Endothelial cell of umbilical vein (primary cell): ENCODE results near the gene SCML2. TPM values are rescaled to one million over a fixed set of nuclear protein-coding genes. Genes with fewer than 3 reads are reported as not detected.

Experiments
- BruUV-seq: library from RNA; stranded (reverse); fragments of 400-500 nt; replicated peaks from 2 replicates; lab custom pipeline; 2021; lab: Mats Ljungman, UMichigan
- CTCF ChIA-PET: fragments of 300-600, 350-600 bp; sonication (Branson Sonifier 250); formaldehyde crosslinking; loops from one replicate; lab custom pipeline; 2021; ENCODE audit warnings: antibody characterized with exemption, inconsistent platforms; lab: Charles Lee
- POLR2A ChIA-PET: fragments of 300-600, 350-600 bp; sonication (Branson Sonifier 250); formaldehyde crosslinking; loops from one replicate; lab custom pipeline; 2021; ENCODE audit warnings: antibody characterized with exemption, inconsistent platforms; lab: Charles Lee
- DNase-seq: peaks from one replicate; pipeline ENCODE4 v3.0.0-alpha.2; 2011; ENCODE audit warnings: low read depth, low spot score
- FAIRE-seq: peaks from 2 replicates; lab custom pipeline; 2011; peaks lifted over from hg19 to GRCh38; lab: Jason Lieb, UNC
- H2AFZ ChIP-seq: 2 replicates; pipeline ENCODE4 v1.6.0; 2012; ENCODE audit warnings: low read depth, low read length, control low read depth, inconsistent platforms
- H3K27ac ChIP-seq: 2 replicates; pipeline ENCODE4 v1.5.1; 2011; ENCODE audit warnings: low read depth, mild to moderate bottlenecking, control low read depth, low read length, moderate library complexity; ENCODE audit not compliant: insufficient read depth
- H3K27me3 ChIP-seq, 2 experiments: 2 replicates each; pipeline versions ENCODE4 v1.6.0 to v1.6.1; 2011; ENCODE audit warnings: low read length in 2 of 2, mixed read lengths in 1 of 2; ENCODE audit not compliant: control insufficient read depth in 2 of 2, insufficient read depth in 2 of 2
- H3K36me3 ChIP-seq, 2 experiments: 2 replicates in 1 of 2; 3 replicates in 1 of 2; pipeline ENCODE4 v1.5.1; 2011; ENCODE audit warnings: low read length in 2 of 2, mild to moderate bottlenecking in 1 of 2, moderate library complexity in 1 of 2; ENCODE audit not compliant: control insufficient read depth in 2 of 2, insufficient read depth in 2 of 2; ENCODE audit errors: extremely low read depth in 1 of 2
- H3K4me1 ChIP-seq: 3 replicates; pipeline ENCODE4 v1.5.1; 2011; ENCODE audit warnings: mild to moderate bottlenecking, low read length; ENCODE audit not compliant: control insufficient read depth, insufficient read depth; ENCODE audit errors: extremely low read depth
- H3K4me2 ChIP-seq: 2 replicates; pipeline ENCODE4 v1.6.1; 2011; ENCODE audit warnings: low read length, control low read depth, mixed read lengths; ENCODE audit not compliant: insufficient read depth
- H3K4me3 ChIP-seq, 3 experiments: fragments of 200-600 bp in 1 of 3; sonication (generic), shearing (Covaris generic) in 1 of 3; replicated peaks in 1 of 3; 2 replicates each; pipeline ENCODE4 v1.5.1; 2011 to 2016; ENCODE audit warnings: control low read depth in 3 of 3, low read length in 3 of 3, mild to moderate bottlenecking in 2 of 3, inconsistent platforms in 1 of 3, low read depth in 1 of 3, moderate library complexity in 1 of 3; ENCODE audit not compliant: insufficient read depth in 1 of 3
- H3K79me2 ChIP-seq: 2 replicates; pipeline ENCODE4 v1.6.0; 2012; ENCODE audit warnings: low read length, inconsistent platforms; ENCODE audit not compliant: control insufficient read depth, insufficient read depth
- H3K9ac ChIP-seq: replicated peaks from 2 replicates; pipeline ENCODE3; 2011; ENCODE audit warnings: low read length, control low read depth; ENCODE audit not compliant: insufficient read depth; ENCODE audit errors: extremely low read depth
- H3K9me1 ChIP-seq: replicated peaks from 3 replicates; pipeline ENCODE4 v1.6.0; 2011; ENCODE audit warnings: mild to moderate bottlenecking, low read length; ENCODE audit not compliant: control insufficient read depth, insufficient read depth; ENCODE audit errors: extremely low read depth
- H3K9me3 ChIP-seq: replicated peaks from 2 replicates; pipeline ENCODE4 v1.5.1; 2012; ENCODE audit warnings: low read length, inconsistent platforms; ENCODE audit not compliant: control insufficient read depth, insufficient read depth
- H4K20me1 ChIP-seq: replicated peaks from 2 replicates; pipeline ENCODE3; 2011; ENCODE audit warnings: mild to moderate bottlenecking, low read length; ENCODE audit not compliant: control insufficient read depth, insufficient read depth; ENCODE audit errors: extremely low read depth
- EZH2 ChIP-seq: IDR thresholded peaks from 2 replicates; pipeline ENCODE4 v1.6.1; 2012; ENCODE audit warnings: borderline replicate concordance, low read depth, mild to moderate bottlenecking, moderate library complexity, low read length, inconsistent platforms; ENCODE audit not compliant: severe bottlenecking
- FOS ChIP-seq: IDR thresholded peaks from 2 replicates; pipeline ENCODE4 v1.6.1; 2011; ENCODE audit warnings: mild to moderate bottlenecking, low read length, moderate library complexity, borderline replicate concordance; ENCODE audit not compliant: insufficient read depth
- GATA2 ChIP-seq: IDR thresholded peaks from 2 replicates; pipeline ENCODE4 v1.7.0; 2011; ENCODE audit warnings: low read depth, mild to moderate bottlenecking, moderate library complexity, mixed read lengths, low read length; ENCODE audit not compliant: insufficient read length, insufficient read depth
- JUN ChIP-seq: IDR thresholded peaks from 2 replicates; pipeline ENCODE4 v1.6.1; 2011; ENCODE audit warnings: borderline replicate concordance, low read depth; ENCODE audit not compliant: insufficient read length, insufficient read depth
- MYC ChIP-seq: IDR thresholded peaks from one replicate; pipeline ENCODE4 v1.6.1; 2011; ENCODE audit warnings: mild to moderate bottlenecking, low read depth, low read length
- POLR2A ChIP-seq: IDR thresholded peaks from 2 replicates; pipeline ENCODE4 v1.6.1; 2012; ENCODE audit warnings: low read depth, mild to moderate bottlenecking, control low read depth, low read length
- POLR2AphosphoS5 ChIP-seq: IDR thresholded peaks from 2 replicates; pipeline ENCODE4 v1.6.1; 2012; ENCODE audit warnings: low read depth, mild to moderate bottlenecking, control low read depth, low read length, moderate library complexity; ENCODE audit not compliant: insufficient read depth
- dilution Hi-C: fragments of 300-500 bp; cut with MboI; formaldehyde crosslinking; loops from one replicate; pipeline ENCODE4 v1.15.0; 2019; ENCODE audit warnings: low sequenced_read_pairs; ENCODE audit not compliant: extremely low pct_ligation_motif_present
- intact Hi-C: fragments of 100-400 bp; cut with micrococcal nuclease; formaldehyde crosslinking; loops from one replicate; pipeline ENCODE4 v1.10.0; 2022
- polyA plus RNA-seq, 4 experiments: library from polyadenylated mRNA; depleted of rRNA in 3 of 4; stranded (reverse) in 3 of 4; unstranded in 1 of 4; fragments of >200 nt; gene quantifications; 2 replicates each; pipeline versions ENCODE4 v1.2.1 to v1.2.3, GENCODE V29; 2011 to 2012; ENCODE audit warnings: missing spikeins in 1 of 4
- total RNA-seq: library from RNA; stranded (reverse); gene quantifications from 2 replicates; pipeline ENCODE4 v1.2.3, GENCODE V29; 2021
- TF ChIP-seq, protein P1 (sequence below): IDR thresholded peaks from 2 replicates; pipeline ENCODE4 v1.6.1; 2011; ENCODE audit not compliant: insufficient read depth, insufficient read length
- TF ChIP-seq, protein P2 (sequence below), 2 donors: IDR thresholded peaks; 1 replicate in 1 of 2; 2 replicates in 1 of 2; pipeline ENCODE4 v1.5.1; 2011; ENCODE audit warnings: low read length in 2 of 2, mild to moderate bottlenecking in 2 of 2, moderate library complexity in 2 of 2, control low read depth in 1 of 2, inconsistent platforms in 1 of 2, low read depth in 1 of 2; ENCODE audit not compliant: insufficient read depth in 1 of 2; ENCODE audit errors: extremely low read depth in 1 of 2

SCML2 gene
- total and polyA plus RNA-seq, 2 donors (not counting 3 experiments of a cell fraction or from before 2014, with no cell fraction given): 1.4 to 2.7 TPM

DNA sequence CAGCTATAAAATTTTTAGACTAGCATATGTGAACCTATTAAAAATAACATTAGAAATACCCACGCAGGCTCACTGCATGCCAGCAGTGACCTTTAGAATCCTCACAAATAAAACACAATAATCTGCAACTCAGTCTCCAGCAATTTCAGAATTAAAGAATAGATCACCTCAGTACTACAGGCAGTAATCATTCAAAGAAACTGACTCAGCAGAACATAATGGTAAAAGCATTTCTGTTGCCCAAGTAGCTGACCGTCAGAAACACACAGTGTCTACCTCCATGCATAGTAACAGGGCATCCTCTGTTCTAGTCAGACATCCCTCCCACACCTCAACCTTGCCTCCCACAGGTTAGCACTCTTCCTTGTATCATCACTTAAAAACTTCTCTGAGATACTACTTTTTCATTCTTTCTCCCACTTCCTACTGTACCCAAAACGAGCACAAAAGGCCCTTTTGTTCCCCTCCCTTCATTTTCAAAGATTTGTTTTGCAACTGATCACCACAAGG is 68.1 kb downstream of the SCML2 start:
- no peak overlapping the region for H2AFZ ChIP-seq
- no peaks in the 10 kb centered on the region for H3K79me2 ChIP-seq
- H4K20me1 ChIP-seq: no peaks in the 10 kb centered on the region
- no peaks in the 10 kb centered on the region for H3K9me1 ChIP-seq
- intact Hi-C loops (no loop called here), dilution Hi-C loops (no loop called here)
- ChIA-PET POLR2A (no interaction called here), CTCF (interaction anchor here (0.5 kb wide), 1 partner anchor 23 kb away, joined by 3 read pairs; no protein-coding TSS in a partner anchor)
- H3K4me3 ChIP-seq: no peak overlapping the region
- no peak overlapping the region for H3K9ac ChIP-seq
- no peaks in the 10 kb centered on the region for H3K4me1 ChIP-seq
- no peak for TF ChIP-seq GATA2
- TF ChIP-seq POLR2A: no peak
- TF ChIP-seq, protein P1, sequence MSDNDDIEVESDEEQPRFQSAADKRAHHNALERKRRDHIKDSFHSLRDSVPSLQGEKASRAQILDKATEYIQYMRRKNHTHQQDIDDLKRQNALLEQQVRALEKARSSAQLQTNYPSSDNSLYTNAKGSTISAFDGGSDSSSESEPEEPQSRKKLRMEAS: no peak
- no peak for TF ChIP-seq EZH2
- TF ChIP-seq POLR2AphosphoS5: no peak
- TF ChIP-seq, protein P2, sequence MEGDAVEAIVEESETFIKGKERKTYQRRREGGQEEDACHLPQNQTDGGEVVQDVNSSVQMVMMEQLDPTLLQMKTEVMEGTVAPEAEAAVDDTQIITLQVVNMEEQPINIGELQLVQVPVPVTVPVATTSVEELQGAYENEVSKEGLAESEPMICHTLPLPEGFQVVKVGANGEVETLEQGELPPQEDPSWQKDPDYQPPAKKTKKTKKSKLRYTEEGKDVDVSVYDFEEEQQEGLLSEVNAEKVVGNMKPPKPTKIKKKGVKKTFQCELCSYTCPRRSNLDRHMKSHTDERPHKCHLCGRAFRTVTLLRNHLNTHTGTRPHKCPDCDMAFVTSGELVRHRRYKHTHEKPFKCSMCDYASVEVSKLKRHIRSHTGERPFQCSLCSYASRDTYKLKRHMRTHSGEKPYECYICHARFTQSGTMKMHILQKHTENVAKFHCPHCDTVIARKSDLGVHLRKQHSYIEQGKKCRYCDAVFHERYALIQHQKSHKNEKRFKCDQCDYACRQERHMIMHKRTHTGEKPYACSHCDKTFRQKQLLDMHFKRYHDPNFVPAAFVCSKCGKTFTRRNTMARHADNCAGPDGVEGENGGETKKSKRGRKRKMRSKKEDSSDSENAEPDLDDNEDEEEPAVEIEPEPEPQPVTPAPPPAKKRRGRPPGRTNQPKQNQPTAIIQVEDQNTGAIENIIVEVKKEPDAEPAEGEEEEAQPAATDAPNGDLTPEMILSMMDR (IDR thresholded peaks at IDR 0.05; ENCODE audit: extremely low read depth in 1 of 2, insufficient read depth in 1 of 2, low read depth in 1 of 2, low read length in 2 of 2): no peak
- no peak for TF ChIP-seq JUN
- TF ChIP-seq MYC: no peak
- no peak for TF ChIP-seq FOS
- no peaks in the 10 kb centered on the region for H3K36me3 ChIP-seq
- FAIRE-seq: no peak
- H3K4me2 ChIP-seq: no peak overlapping the region
- BruUV-seq: no TSS peak
- H3K27me3 ChIP-seq: no peaks in the 10 kb centered on the region
- DNase-seq: no peak
- no peak overlapping the region for H3K27ac ChIP-seq
- no peaks in the 10 kb centered on the region for H3K9me3 ChIP-seq
